K562 (cell line): ENCODE results near the gene CEND1. TPM values are rescaled to one million over a fixed set of nuclear protein-coding genes. Genes with fewer than 3 reads are reported as not detected.
A peak's percentile ranks its signal among the peaks of the same experiment; 100 is the strongest.

ENCODE experiments used
- ARID1B ChIP-seq: fragments of 450-650 bp; IDR thresholded peaks from 2 replicates; pipeline ENCODE4 v1.6.1; 2016; ENCODE audit warnings: antibody characterized with exemption, mild to moderate bottlenecking, inconsistent platforms
- ATF2 ChIP-seq: sonication (generic); formaldehyde crosslinking; IDR thresholded peaks from 2 replicates; pipeline ENCODE4 v1.8.1; 2022; ENCODE audit warnings: missing genetic modification reagents
- CHD1 ChIP-seq: fragments of 200-600 bp; sonication (generic); IDR thresholded peaks from one replicate; pipeline ENCODE4 v1.6.1; 2012; ENCODE audit warnings: mild to moderate bottlenecking, moderate library complexity, low read length, inconsistent platforms
- COPS2 ChIP-seq: fragments of 450-650 bp; conservative IDR thresholded peaks from 2 replicates; pipeline ENCODE4 v1.6.1; 2016; ENCODE audit warnings: mild to moderate bottlenecking, moderate library complexity
- CSDE1 ChIP-seq, 2 experiments: fragments of 450-650 bp; IDR thresholded peaks; 2 replicates each; pipeline ENCODE4 v1.6.1; 2016; ENCODE audit warnings: mild to moderate bottlenecking in 1 of 2
- DDX20 ChIP-seq: fragments of 450-650 bp; IDR thresholded peaks from 2 replicates; pipeline ENCODE4 v1.6.1; 2016; ENCODE audit warnings: missing genetic modification characterization, low read depth, mild to moderate bottlenecking, missing compliant biosample characterization, moderate library complexity
- ETV6 ChIP-seq, 3 experiments: fragments of 150-350 bp in 1 of 3; sonication (generic) in 1 of 3; formaldehyde crosslinking in 1 of 3; IDR thresholded peaks; 2 replicates each; pipeline versions ENCODE4 v1.6.1 to v1.8.0; 2014 to 2022; ENCODE audit warnings: borderline replicate concordance in 2 of 3, low read depth in 2 of 3, antibody characterized with exemption in 1 of 3, low read length in 1 of 3, mild to moderate bottlenecking in 1 of 3, missing genetic modification reagents in 1 of 3
- GATAD2B ChIP-seq: fragments of 450-650 bp; IDR thresholded peaks from 2 replicates; pipeline ENCODE4 v1.6.1; 2017; ENCODE audit warnings: mild to moderate bottlenecking, borderline replicate concordance
- ILK ChIP-seq: fragments of 450-650 bp; IDR thresholded peaks from 2 replicates; pipeline ENCODE4 v1.6.1; 2016; ENCODE audit warnings: missing genetic modification characterization, low read depth, mild to moderate bottlenecking, missing compliant biosample characterization, moderate library complexity, borderline replicate concordance
- IRF2 ChIP-seq: sonication (generic); formaldehyde crosslinking; IDR thresholded peaks from 2 replicates; pipeline ENCODE4 v1.8.1; 2022; ENCODE audit warnings: mild to moderate bottlenecking, missing genetic modification reagents
- MTA1 ChIP-seq: fragments of 450-650 bp; IDR thresholded peaks from 2 replicates; pipeline ENCODE4 v1.6.1; 2017; ENCODE audit warnings: borderline replicate concordance
- NCOR1 ChIP-seq: fragments of 450-650 bp; IDR thresholded peaks from 2 replicates; pipeline ENCODE4 v1.6.1; 2016; ENCODE audit warnings: mild to moderate bottlenecking, moderate library complexity
- NFIC ChIP-seq: fragments of 450-650 bp; IDR thresholded peaks from 2 replicates; pipeline ENCODE4 v1.6.1; 2017; ENCODE audit warnings: mild to moderate bottlenecking, inconsistent platforms
- NR1H2 ChIP-seq: sonication (generic); formaldehyde crosslinking; IDR thresholded peaks from 2 replicates; pipeline ENCODE4 v1.4.0; 2020; ENCODE audit warnings: mild to moderate bottlenecking, missing genetic modification reagents
- RB1 ChIP-seq: fragments of 450-650 bp; IDR thresholded peaks from 2 replicates; pipeline ENCODE4 v1.6.1; 2017; ENCODE audit warnings: low read depth, mild to moderate bottlenecking
- RUNX1 ChIP-seq: sonication (generic); IDR thresholded peaks from 2 replicates; pipeline ENCODE4 v1.6.1; 2016; ENCODE audit warnings: antibody characterized with exemption, low read depth
- TAL1 ChIP-seq: fragments of 450-650 bp; IDR thresholded peaks from 2 replicates; pipeline ENCODE4 v1.6.1; 2016; ENCODE audit warnings: mild to moderate bottlenecking
- ZFP36 ChIP-seq: fragments of 150-350 bp; IDR thresholded peaks from 2 replicates; pipeline ENCODE4 v1.6.1; 2018; ENCODE audit warnings: low read length, low read depth; ENCODE audit not compliant: partially characterized antibody
- ZFX ChIP-seq: sonication (generic); formaldehyde crosslinking; IDR thresholded peaks from 2 replicates; pipeline ENCODE4 v1.8.0; 2022; ENCODE audit warnings: mild to moderate bottlenecking, missing genetic modification reagents, moderate library complexity
- ZKSCAN1 ChIP-seq: fragments of 150-350 bp; IDR thresholded peaks from 2 replicates; pipeline ENCODE4 v1.6.1; 2016; ENCODE audit warnings: low read depth, low read length
- ZNF280A ChIP-seq: fragments of 450-650 bp; IDR thresholded peaks from 2 replicates; pipeline ENCODE4 v1.6.1; 2018; ENCODE audit warnings: mild to moderate bottlenecking, low read depth; ENCODE audit not compliant: partially characterized antibody
- ZNF282 ChIP-seq: sonication (generic); formaldehyde crosslinking; IDR thresholded peaks from 2 replicates; pipeline ENCODE4 v1.8.1; 2023; ENCODE audit warnings: missing genetic modification reagents
- ZNF507 ChIP-seq: conservative IDR thresholded peaks from 2 replicates; pipeline ENCODE4 v1.6.1; 2017; ENCODE audit warnings: missing genetic modification characterization, missing compliant biosample characterization
- ZNF584 ChIP-seq: fragments of 200-800 bp; sonication (Bioruptor generic); IDR thresholded peaks from 2 replicates; pipeline ENCODE4 v1.6.1; 2016; ENCODE audit warnings: low read depth, mild to moderate bottlenecking, missing genetic modification characterization, missing compliant biosample characterization
- polyA plus RNA-seq, 8 experiments: library from polyadenylated mRNA; depleted of rRNA in 4 of 8; stranded (reverse) in 5 of 8; unstranded in 3 of 8; fragments of >200 nt; fragmentation: Nextera tagmentation in 2 of 8; fragmentation: Illumina TruSeq in 1 of 8; extraction: Ambion mirVana in 2 of 8; extraction: Trizol in 1 of 8; gene quantifications; 2 replicates each; pipeline versions ENCODE4 v1.2.1 to v1.2.3, GENCODE V29; 2011 to 2014; ENCODE audit warnings: inconsistent platforms in 1 of 8, missing spikeins in 1 of 8
- total RNA-seq, 7 experiments: library from RNA; depleted of rRNA in 6 of 7; stranded (reverse); fragments of >200 nt in 6 of 7; fragmentation: Illumina TruSeq in 2 of 7; extraction: Trizol in 2 of 7; gene quantifications; 2 replicates each; pipeline versions ENCODE4 v1.2.1 to v1.2.3, GENCODE V29; 2011 to 2021; ENCODE audit warnings: low replicate concordance in 1 of 7

CEND1 gene
- total and polyA plus RNA-seq, 9 of the 15 experiments (the other 6 are each of a cell fraction or from before 2014, with no cell fraction given) = 0.13 to 0.18 (median 0.16) TPM; not detected in 6

GRCh38 chr11:765025-765801 lies 24.7 kb downstream of the CEND1 start (continued):
- TF ChIP-seq ATF2 (CRISPR knock-in tag) (no peak), ZFX (CRISPR knock-in tag) (no peak), GATAD2B (no peak), TAL1 (no peak), RUNX1 (no peak), ZKSCAN1 (no peak), ZFP36 (no peak), ILK (tag) (no peak), DDX20 (tag) (no peak), CHD1 (no peak), RB1 (no peak), ZNF507 (tag) (no peak), ARID1B (no peak), NFIC (0 out of 2 replicates have a peak, but pooled peaks have one; percentile 7), MTA1 (no peak), ZNF282 (CRISPR knock-in tag) (no peak), ZNF584 (CRISPR knock-in tag) (no peak), ETV6 (IDR thresholded peaks at IDR 0.05; ENCODE audit: borderline replicate concordance in 1 of 2, low read depth in 2 of 2, low read length in 1 of 2) (no peak), ETV6 (CRISPR knock-in tag; IDR thresholded peaks at IDR 0.05; ENCODE audit: borderline replicate concordance) (no peak), CSDE1 (IDR thresholded peaks at IDR 0.05) (no peak), NCOR1 (peak; percentile 26; the same call in 1 of the 2 replicates), NR1H2 (CRISPR knock-in tag) (no peak), ZNF280A (no peak), COPS2 (no peak), IRF2 (no peak)
